ENCODE data around the gene EIF5A. TPM values are rescaled to one million over a fixed set of nuclear protein-coding genes. Genes with fewer than 3 reads are reported as not detected.

EIF5A gene
- total and polyA plus RNA-seq, 9 of the 15 experiments (the other 6 are each of a cell fraction or from before 2014, with no cell fraction given): 22.9 to 1,163 (median 772) TPM

- CTCF ChIA-PET (ENCODE audit: low intra/inter-chr PET ratio): interaction anchor here (2.4 kb wide), 1 partner anchor 20 kb away, joined by 13 read pairs; no protein-coding TSS in a partner anchor
- Histone ChIP-seq H3K27ac (ENCODE audit: extremely low read depth, low read depth, low read length) (no peak overlapping the region), H2AFZ (ENCODE audit: low read depth, low read length) (no peak overlapping the region), H4K20me1 (replicated peaks; ENCODE audit: control insufficient read depth, insufficient read depth, low read length) (no peaks in the 10 kb centered on the region), H3K4me1 (replicated peaks in 1 of 2; ENCODE audit: control insufficient read depth in 2 of 2, insufficient read depth in 2 of 2, low read length in 2 of 2) (peaks cover 0 to 26% of the 10 kb centered on the region in 2 experiments; a peak in 3 of 5 replicates), H3K36me3 (ENCODE audit: control insufficient read depth, insufficient read depth, low read length) (peaks cover 65% of the 10 kb centered on the region; the same call in 2 of the 3 replicates), H3K27me3 (ENCODE audit: control insufficient read depth in 2 of 2, insufficient read depth in 2 of 2, low read length in 2 of 2) (no peaks in the 10 kb centered on the region), H3K4me2 (ENCODE audit: insufficient read depth, low read length) (no peak overlapping the region), H3K9ac (ENCODE audit: insufficient read depth in 1 of 2, low read depth in 2 of 2, low read length in 2 of 2) (no peak overlapping the region), H3K9me1 (ENCODE audit: control insufficient read depth, insufficient read depth, low read length) (no peaks in the 10 kb centered on the region), H3K4me3 (no peak overlapping the region), H3K79me2 (ENCODE audit: control insufficient read depth, insufficient read depth, low read length) (peaks cover 16% of the 10 kb centered on the region), H3K9me3 (replicated peaks; ENCODE audit: control insufficient read depth, insufficient read depth, low read depth, low read length) (no peaks in the 10 kb centered on the region)
- intact Hi-C loops (cut with micrococcal nuclease): no loop called here
- TF ChIP-seq GATAD2B (IDR thresholded peaks at IDR 0.05; ENCODE audit: borderline replicate concordance) (no peak), NR2F6 (CRISPR knock-in tag; IDR thresholded peaks at IDR 0.05) (no peak), TFAP4 (CRISPR knock-in tag; IDR thresholded peaks at IDR 0.05; ENCODE audit: borderline replicate concordance) (no peak), ARHGAP35 (IDR thresholded peaks at IDR 0.05; ENCODE audit: partially characterized antibody) (no peak), NFXL1 (CRISPR knock-in tag; IDR thresholded peaks at IDR 0.05) (no peak), ARID2 (IDR thresholded peaks at IDR 0.05) (no peak), PTBP1 (IDR thresholded peaks at IDR 0.05; ENCODE audit: low read depth, low read length) (no peak), SMAD3 (CRISPR knock-in tag; conservative IDR thresholded peaks at IDR 0.05) (no peak)
- in situ Hi-C loops (cut with MboI): no loop called here
- POLR2A ChIA-PET: interaction anchor here (1.5 kb wide), 1 partner anchor 12 kb away, joined by 3 read pairs; no protein-coding TSS in a partner anchor
- ATAC-seq (no peak), FAIRE-seq (no peak), DNase-seq (ENCODE audit: extremely low read depth in 1 of 4, low spot score in 3 of 4) (no peak)
- no TSS peak for BruUV-seq (replicated peaks)
- 94% methylated on average over 8 of the region's 19 CpGs for WGBS (ENCODE audit: insufficient coverage, low coverage, missing lambda C conversion rate)
Measured at GRCh38 chr17:7325031-7325528, 17.7 kb downstream of the EIF5A start.
